Measurements from ENCODE around the gene MACROH2A1. TPM values are rescaled to one million over a fixed set of nuclear protein-coding genes. Genes with fewer than 3 reads are reported as not detected.

The MACROH2A1 gene
- total and polyA plus RNA-seq, 10 of the 15 experiments (the other 5 are each of a cell fraction or from before 2014, with no cell fraction given), result 45.7 to 230 (median 196) TPM

- TF ChIP-seq PRDM15 (CRISPR knock-in tag; IDR thresholded peaks at IDR 0.05), result no peak
- no peak for TF ChIP-seq SMC3 (IDR thresholded peaks at IDR 0.05; ENCODE audit: borderline replicate concordance, low read length)
- no peak for TF ChIP-seq ASH2L (IDR thresholded peaks at IDR 0.05; ENCODE audit: borderline replicate concordance, low read depth)
- no peak for TF ChIP-seq ZBED1 (IDR thresholded peaks at IDR 0.05; ENCODE audit: borderline replicate concordance)
Observed at GRCh38 chr5:135397084-135397483, 1.9 kb downstream of the MACROH2A1 start (continued).

GRCh38 chr5:135396459-135397055, 2.5 kb downstream of the MACROH2A1 start:
- 88% methylated on average over 4 of the region's 4 CpGs for WGBS (ENCODE audit: insufficient coverage, insufficient replicate concordance, low lambda C conversion rate, missing lambda C conversion rate)
- H3K4me1 ChIP-seq (ENCODE audit: control insufficient read depth, insufficient read depth, low read length), result peaks cover 29% of the 10 kb centered on the region
- TF ChIP-seq JUND (IDR thresholded peaks at IDR 0.05; ENCODE audit: low read depth, low read length) (no peak), ZNF592 (IDR thresholded peaks at IDR 0.05) (no peak), ETV6 (conservative IDR thresholded peaks at IDR 0.05 in 1 of 2, IDR thresholded peaks at IDR 0.05 in 1 of 2; ENCODE audit: borderline replicate concordance in 1 of 2, low read depth in 1 of 2) (no peak), SP1 (IDR thresholded peaks at IDR 0.05; ENCODE audit: low read depth, low read length) (no peak), EGR1 (IDR thresholded peaks at IDR 0.05; ENCODE audit: borderline replicate concordance in 1 of 2, low read depth in 2 of 2, low read length in 2 of 2) (no peak), HSF1 (IDR thresholded peaks at IDR 0.05; ENCODE audit: low read depth, low read length) (no peak), SRF (IDR thresholded peaks at IDR 0.05; ENCODE audit: low read depth in 2 of 2, low read length in 2 of 2) (no peak), SIN3A (IDR thresholded peaks at IDR 0.05; ENCODE audit: low read depth, low read length) (no peak), POLR2A (IDR thresholded peaks at IDR 0.05; ENCODE audit: low read depth, low read length) (no peak)

More at GRCh38 chr5:135396459-135397055, 2.5 kb downstream of the MACROH2A1 start:
- peak overlapping the region; percentile 48 for H3K9ac ChIP-seq (ENCODE audit: control insufficient read depth, insufficient read depth, low read length)
- DNase-seq (ENCODE audit: low read depth, low spot score) (no peak), ATAC-seq (no peak), FAIRE-seq (no peak)
- in situ Hi-C loops (cut with MboI) (no loop called here), intact Hi-C loops (cut with micrococcal nuclease; ENCODE audit: unreplicated experiment) (no loop called here)
- H3K36me3 ChIP-seq (ENCODE audit: control insufficient read depth in 2 of 2, insufficient read depth in 2 of 2, low read length in 1 of 2), result peaks cover 0 to 2% of the 10 kb centered on the region in 2 experiments; a peak in 2 of 4 replicates
- H4K20me1 ChIP-seq (ENCODE audit: control insufficient read depth, insufficient read depth), result peaks cover 9% of the 10 kb centered on the region
- no TSS peak for BruUV-seq (replicated peaks)
- H3K27me3 ChIP-seq (replicated peaks in 1 of 2; ENCODE audit: control insufficient read depth in 2 of 2, insufficient read depth in 2 of 2, low read length in 1 of 2), result no peaks in the 10 kb centered on the region
- POLR2A ChIA-PET, result no interaction called here
- no peak overlapping the region for H3K27ac ChIP-seq (ENCODE audit: control insufficient read depth, insufficient read depth)
- SMC1A ChIA-PET (ENCODE audit: uncharacterized antibody, unreplicated experiment), result interaction anchor here (2.1 kb wide), 1 partner anchor 30 kb away, joined by 6 read pairs; no protein-coding TSS in a partner anchor
- H3K4me2 ChIP-seq (ENCODE audit: control insufficient read depth, insufficient read depth), result peak overlapping the region; percentile 81
- no peak overlapping the region for H2AFZ ChIP-seq (ENCODE audit: control insufficient read depth, low read depth, low read length)
- CTCF ChIA-PET, result interaction anchor here (0.7 to 0.9 kb wide), 2 partner anchors 28 to 30 kb away, joined by 3 read pairs; no protein-coding TSS in a partner anchor
- RAD21 ChIA-PET (ENCODE audit: unreplicated experiment), result no interaction called here
- peaks cover 80% of the 10 kb centered on the region for H3K79me2 ChIP-seq (ENCODE audit: control insufficient read depth, insufficient read depth, low read length)
- peak overlapping the region; percentile 80; the same call in 1 of the 2 replicates for H3K4me3 ChIP-seq
- no peaks in the 10 kb centered on the region for H3K9me3 ChIP-seq (replicated peaks; ENCODE audit: control insufficient read depth, insufficient read depth, low read length)
